ENCODE measurements around the gene C1orf105. TPM values are rescaled to one million over a fixed set of nuclear protein-coding genes. Genes with fewer than 3 reads are reported as not detected.

C1orf105 gene
- total and polyA plus RNA-seq, 10 donors: not detected

DNA sequence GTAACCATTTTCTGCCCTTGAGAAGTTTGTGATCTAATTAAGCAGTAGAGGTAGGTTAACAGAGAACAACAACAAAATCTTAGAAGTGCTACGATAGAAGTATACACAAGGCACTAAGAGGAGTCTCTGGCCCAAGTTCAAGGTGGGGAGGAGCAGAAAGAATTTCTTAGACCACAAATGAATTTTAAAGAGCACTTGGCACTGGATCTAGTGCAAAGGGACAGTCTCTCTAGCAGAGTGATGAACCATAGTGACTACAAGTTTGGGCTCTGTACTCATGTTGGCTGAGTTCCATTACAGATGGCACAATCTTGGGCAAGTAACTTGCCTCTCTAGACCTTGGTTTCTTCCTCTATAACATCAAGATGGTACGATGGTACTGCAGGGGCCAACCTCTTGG lies 56.7 kb downstream of the C1orf105 start:
- no peak for TF ChIP-seq POLR2AphosphoS5 (IDR thresholded peaks at IDR 0.05)
- TF ChIP-seq, protein P1, sequence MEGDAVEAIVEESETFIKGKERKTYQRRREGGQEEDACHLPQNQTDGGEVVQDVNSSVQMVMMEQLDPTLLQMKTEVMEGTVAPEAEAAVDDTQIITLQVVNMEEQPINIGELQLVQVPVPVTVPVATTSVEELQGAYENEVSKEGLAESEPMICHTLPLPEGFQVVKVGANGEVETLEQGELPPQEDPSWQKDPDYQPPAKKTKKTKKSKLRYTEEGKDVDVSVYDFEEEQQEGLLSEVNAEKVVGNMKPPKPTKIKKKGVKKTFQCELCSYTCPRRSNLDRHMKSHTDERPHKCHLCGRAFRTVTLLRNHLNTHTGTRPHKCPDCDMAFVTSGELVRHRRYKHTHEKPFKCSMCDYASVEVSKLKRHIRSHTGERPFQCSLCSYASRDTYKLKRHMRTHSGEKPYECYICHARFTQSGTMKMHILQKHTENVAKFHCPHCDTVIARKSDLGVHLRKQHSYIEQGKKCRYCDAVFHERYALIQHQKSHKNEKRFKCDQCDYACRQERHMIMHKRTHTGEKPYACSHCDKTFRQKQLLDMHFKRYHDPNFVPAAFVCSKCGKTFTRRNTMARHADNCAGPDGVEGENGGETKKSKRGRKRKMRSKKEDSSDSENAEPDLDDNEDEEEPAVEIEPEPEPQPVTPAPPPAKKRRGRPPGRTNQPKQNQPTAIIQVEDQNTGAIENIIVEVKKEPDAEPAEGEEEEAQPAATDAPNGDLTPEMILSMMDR (IDR thresholded peaks at IDR 0.05 in 8 of 11, conservative IDR thresholded peaks at IDR 0.05 in 3 of 11): no peak
- no peak for TF ChIP-seq POLR2A (IDR thresholded peaks at IDR 0.05)
- no peaks in the 10 kb centered on the region for H3K27me3 ChIP-seq (replicated peaks in 1 of 7)
- no peaks in the 10 kb centered on the region for H3K36me3 ChIP-seq
- peaks cover 0 to 19% (median 0%) of the 10 kb centered on the region in 6 donors for H3K4me1 ChIP-seq
- no peak overlapping the region for H3K27ac ChIP-seq
- no peak overlapping the region for H3K4me3 ChIP-seq
- 65 to 82% (median 73%) methylated on average over 2 of the region's 2 CpGs for WGBS, 5 donors
- DNase-seq: no peak
- no peaks in the 10 kb centered on the region for H3K9me3 ChIP-seq
- intact Hi-C loops (cut with DNase I; ENCODE audit: low total_unique reads): no loop called here

DNA sequence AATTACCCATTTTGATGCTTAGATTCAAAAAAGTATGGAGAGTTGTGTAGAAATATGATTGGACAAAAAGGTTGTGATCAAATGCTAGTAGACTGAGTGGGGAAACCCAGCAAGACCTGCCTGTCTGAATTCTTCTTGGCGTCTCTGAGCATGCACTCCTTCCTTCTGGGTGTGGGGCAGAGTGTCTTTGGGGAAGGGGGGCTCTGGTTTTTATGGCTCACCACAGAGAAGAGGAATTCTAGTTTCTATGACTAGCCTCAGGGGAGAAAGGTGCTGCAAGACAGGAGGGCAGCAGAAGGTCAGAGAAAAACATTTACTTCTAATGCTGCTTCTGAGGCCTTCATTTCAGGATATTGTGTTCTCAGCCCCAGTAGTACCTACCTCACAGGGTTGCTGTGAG lies 57.3 kb downstream of the C1orf105 start:
- no peak overlapping the region for H3K27ac ChIP-seq
- no peak overlapping the region for H3K4me3 ChIP-seq
- H3K9me3 ChIP-seq: no peaks in the 10 kb centered on the region
- WGBS, 5 donors: 78 to 95% (median 88%) methylated on average over 1 of the region's 1 CpG
- peaks cover 0 to 16% (median 0%) of the 10 kb centered on the region in 6 donors for H3K4me1 ChIP-seq
- H3K27me3 ChIP-seq (replicated peaks in 1 of 7): no peaks in the 10 kb centered on the region
- intact Hi-C loops (cut with DNase I; ENCODE audit: low total_unique reads): no loop called here
- H3K36me3 ChIP-seq: no peaks in the 10 kb centered on the region
- TF ChIP-seq POLR2A (IDR thresholded peaks at IDR 0.05) (no peak), POLR2AphosphoS5 (IDR thresholded peaks at IDR 0.05) (no peak)
- TF ChIP-seq, protein P1 (IDR thresholded peaks at IDR 0.05 in 8 of 11, conservative IDR thresholded peaks at IDR 0.05 in 3 of 11): no peak
- no peak for DNase-seq

DNA sequence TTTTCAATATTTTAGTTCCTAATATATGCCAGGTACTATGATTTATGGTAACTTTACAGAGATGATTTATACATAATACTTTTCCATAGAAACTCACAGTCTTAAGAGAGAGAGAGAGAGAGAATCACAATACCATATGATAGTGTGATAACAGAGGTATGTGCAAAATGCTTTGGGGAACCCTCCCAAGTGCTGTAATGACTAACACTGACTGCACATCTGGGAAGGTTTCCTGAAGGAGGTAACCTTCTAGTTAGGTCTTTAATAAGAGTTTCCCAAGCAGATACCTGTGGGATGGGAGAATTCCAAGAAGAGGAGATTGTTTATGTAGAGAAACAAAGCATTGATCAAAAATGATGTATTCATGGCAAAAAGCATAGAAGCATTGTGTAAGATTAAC lies 58.0 kb downstream of the C1orf105 start:
- H3K9me3 ChIP-seq: no peaks in the 10 kb centered on the region
- peaks cover 0 to 9% (median 0%) of the 10 kb centered on the region in 6 donors for H3K4me1 ChIP-seq
- H3K27me3 ChIP-seq (replicated peaks in 1 of 7): no peaks in the 10 kb centered on the region
- DNase-seq: no peak
- TF ChIP-seq POLR2A (IDR thresholded peaks at IDR 0.05) (no peak), POLR2AphosphoS5 (IDR thresholded peaks at IDR 0.05) (no peak)
- TF ChIP-seq, protein P1 (IDR thresholded peaks at IDR 0.05 in 8 of 11, conservative IDR thresholded peaks at IDR 0.05 in 3 of 11): no peak
- no peak overlapping the region for H3K27ac ChIP-seq
- no peak overlapping the region for H3K4me3 ChIP-seq
- no peaks in the 10 kb centered on the region for H3K36me3 ChIP-seq
- intact Hi-C loops (cut with DNase I; ENCODE audit: low total_unique reads): no loop called here

DNA sequence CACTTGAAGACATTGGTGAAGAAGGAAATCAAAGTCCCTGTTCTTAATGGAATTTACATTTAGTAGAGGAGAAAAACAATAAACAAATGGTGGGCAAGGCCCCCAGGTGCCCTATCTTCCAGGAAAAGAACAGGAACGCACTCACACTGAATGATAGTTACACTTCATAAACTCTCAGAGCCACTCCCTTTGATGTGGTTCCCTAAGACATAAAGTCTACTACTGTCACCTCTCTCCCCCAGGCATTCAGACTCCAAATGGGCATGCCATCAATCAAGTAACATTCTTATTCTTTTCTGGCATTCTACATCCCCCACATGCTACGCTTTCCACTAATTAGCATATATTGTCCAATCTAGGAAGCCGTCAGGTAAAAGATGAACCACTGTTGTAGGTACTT lies 59.9 kb downstream of the C1orf105 start:
- H3K27me3 ChIP-seq (replicated peaks in 1 of 7): no peaks in the 10 kb centered on the region
- no peaks in the 10 kb centered on the region for H3K9me3 ChIP-seq
- H3K36me3 ChIP-seq: no peaks in the 10 kb centered on the region
- TF ChIP-seq POLR2A (IDR thresholded peaks at IDR 0.05) (no peak), POLR2AphosphoS5 (IDR thresholded peaks at IDR 0.05) (no peak)
- TF ChIP-seq, protein P1 (IDR thresholded peaks at IDR 0.05 in 8 of 11, conservative IDR thresholded peaks at IDR 0.05 in 3 of 11): no peak
- no peak overlapping the region for H3K27ac ChIP-seq
- intact Hi-C loops (cut with DNase I; ENCODE audit: low total_unique reads): no loop called here
- DNase-seq: no peak
- WGBS, 5 donors: 68 to 88% (median 81%) methylated on average over 3 of the region's 3 CpGs
- H3K4me3 ChIP-seq: no peak overlapping the region
- no peaks in the 10 kb centered on the region for H3K4me1 ChIP-seq

All from spleen (tissue), 11 donors.